NB4 (cell line): ENCODE results near the gene DYNLRB2.

Experiments
- DNase-seq: peaks from one replicate; pipeline ENCODE4 v3.0.0; 2010; ENCODE audit warnings: low read depth
- H3K4me3 ChIP-seq: one replicate; pipeline ENCODE4 v1.5.1; 2011; ENCODE audit warnings: mild to moderate bottlenecking, low read depth, low read length, moderate library complexity
- MAX ChIP-seq: IDR thresholded peaks from 2 replicates; pipeline ENCODE4 v1.6.1; 2011; ENCODE audit warnings: low read depth, low read length
- MYC ChIP-seq: IDR thresholded peaks from 2 replicates; pipeline ENCODE4 v1.6.1; 2011; ENCODE audit warnings: low read depth, low read length
- POLR2A ChIP-seq: IDR thresholded peaks from 2 replicates; pipeline ENCODE4 v1.6.1; 2011; ENCODE audit warnings: mild to moderate bottlenecking; ENCODE audit not compliant: insufficient read length; ENCODE audit errors: extremely low read depth
- TF ChIP-seq, protein P1 (sequence below): IDR thresholded peaks from one replicate; pipeline ENCODE4 v1.5.1; 2012; ENCODE audit warnings: low read depth, low read length

DYNLRB2 gene

DNA sequence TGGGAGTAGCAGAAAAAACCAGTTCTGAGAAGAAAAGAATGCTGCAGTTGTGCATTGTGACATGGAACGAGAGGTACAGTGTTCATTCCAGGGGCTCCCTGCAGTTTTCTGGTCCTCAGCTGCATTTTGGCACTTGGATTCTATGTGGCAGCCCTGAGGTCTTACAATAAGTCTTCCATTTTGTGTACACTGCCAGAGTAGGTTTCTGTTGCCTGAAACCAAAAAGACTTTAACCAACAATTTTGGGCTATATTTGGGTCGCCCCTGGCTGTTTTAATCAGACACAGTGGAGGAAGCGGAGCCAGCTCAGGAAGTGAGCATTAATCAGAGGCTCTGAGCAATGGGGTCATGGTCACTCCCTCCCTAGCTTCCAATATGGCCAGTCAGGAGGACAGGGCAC is 15.7 kb downstream of the DYNLRB2 start:
- DNase-seq, result no peak
- no peak for TF ChIP-seq MYC
- no peak for TF ChIP-seq MAX
- no peak for TF ChIP-seq POLR2A
- TF ChIP-seq, protein P1, sequence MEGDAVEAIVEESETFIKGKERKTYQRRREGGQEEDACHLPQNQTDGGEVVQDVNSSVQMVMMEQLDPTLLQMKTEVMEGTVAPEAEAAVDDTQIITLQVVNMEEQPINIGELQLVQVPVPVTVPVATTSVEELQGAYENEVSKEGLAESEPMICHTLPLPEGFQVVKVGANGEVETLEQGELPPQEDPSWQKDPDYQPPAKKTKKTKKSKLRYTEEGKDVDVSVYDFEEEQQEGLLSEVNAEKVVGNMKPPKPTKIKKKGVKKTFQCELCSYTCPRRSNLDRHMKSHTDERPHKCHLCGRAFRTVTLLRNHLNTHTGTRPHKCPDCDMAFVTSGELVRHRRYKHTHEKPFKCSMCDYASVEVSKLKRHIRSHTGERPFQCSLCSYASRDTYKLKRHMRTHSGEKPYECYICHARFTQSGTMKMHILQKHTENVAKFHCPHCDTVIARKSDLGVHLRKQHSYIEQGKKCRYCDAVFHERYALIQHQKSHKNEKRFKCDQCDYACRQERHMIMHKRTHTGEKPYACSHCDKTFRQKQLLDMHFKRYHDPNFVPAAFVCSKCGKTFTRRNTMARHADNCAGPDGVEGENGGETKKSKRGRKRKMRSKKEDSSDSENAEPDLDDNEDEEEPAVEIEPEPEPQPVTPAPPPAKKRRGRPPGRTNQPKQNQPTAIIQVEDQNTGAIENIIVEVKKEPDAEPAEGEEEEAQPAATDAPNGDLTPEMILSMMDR, result no peak
- H3K4me3 ChIP-seq, result no peak overlapping the region

DNA sequence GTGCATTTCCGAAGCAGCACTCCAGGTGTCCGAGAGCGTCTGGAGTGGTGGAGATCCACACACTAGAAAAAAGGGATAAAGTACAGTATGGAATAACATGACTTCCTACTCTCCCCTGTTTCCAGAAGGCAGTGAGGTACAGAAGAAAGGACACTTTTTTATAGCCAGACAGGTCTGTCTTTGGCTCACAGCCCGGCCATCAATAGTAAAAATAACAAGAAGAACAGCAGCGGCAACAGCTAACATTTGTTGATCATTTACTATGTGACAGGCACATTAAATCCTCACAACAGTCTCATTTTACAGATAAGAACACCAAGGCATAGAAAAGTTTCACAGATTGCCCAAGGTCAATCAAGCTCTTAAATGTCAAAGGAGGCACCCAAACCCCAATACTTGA is 16.2 kb downstream of the DYNLRB2 start:
- DNase-seq, result no peak
- no peak overlapping the region for H3K4me3 ChIP-seq
- no peak for TF ChIP-seq POLR2A
- TF ChIP-seq, protein P1, result no peak
- no peak for TF ChIP-seq MYC
- no peak for TF ChIP-seq MAX

- no peak for DNase-seq
- TF ChIP-seq MYC, result no peak
- TF ChIP-seq, protein P1, result no peak
- no peak for TF ChIP-seq POLR2A
- no peak for TF ChIP-seq MAX
- no peak overlapping the region for H3K4me3 ChIP-seq
Observed at GRCh38 chr16:80559369-80559768, 18.6 kb downstream of the DYNLRB2 start.

DNA sequence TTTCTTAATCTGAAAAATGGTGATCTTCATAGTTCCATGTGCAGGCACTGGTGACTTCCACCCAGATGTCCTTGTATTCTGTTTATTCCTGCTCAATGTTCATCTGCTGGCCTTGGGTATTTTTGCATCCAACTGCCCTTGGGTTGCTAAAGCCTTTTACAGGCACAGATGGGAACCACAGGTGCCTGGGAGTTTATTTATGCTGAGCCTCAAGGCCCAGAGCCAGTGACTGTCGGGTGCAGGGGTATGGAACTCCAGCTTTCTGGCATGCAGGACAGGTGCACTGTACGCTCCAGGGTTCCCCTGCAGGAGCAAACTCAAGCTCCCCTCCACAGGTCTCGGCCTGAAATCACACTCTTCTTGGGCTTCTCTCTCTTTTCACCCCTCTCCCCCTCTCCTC is 22.3 kb downstream of the DYNLRB2 start:
- DNase-seq, result no peak
- TF ChIP-seq MAX (no peak), POLR2A (no peak), MYC (no peak)
- TF ChIP-seq, protein P1, result no peak
- no peak overlapping the region for H3K4me3 ChIP-seq

- no peak for DNase-seq
- no peak overlapping the region for H3K4me3 ChIP-seq
- TF ChIP-seq MYC (no peak), POLR2A (no peak), MAX (no peak)
- TF ChIP-seq, protein P1, result no peak
Observed at GRCh38 chr16:80564394-80564793, 23.6 kb downstream of the DYNLRB2 start.
